Activated CD8-positive, alpha-beta memory T cell treated with anti-CD3 and anti-CD28 coated beads for 4 hours (primary cell): ENCODE results near the gene LIPC.

ENCODE experiments used
- DNase-seq, 2 donors: peaks; one replicate each; pipeline ENCODE4 v3.0.0-alpha.2; 2020; ENCODE audit warnings: low read depth in 2 of 2

The LIPC gene

GRCh38 chr15:58436552-58436951 is 4.8 kb downstream of the LIPC start:
- no peak for DNase-seq

- DNase-seq, result no peak
These were observed 5.8 kb downstream of the LIPC start for GRCh38 chr15:58437531-58438105.

- no peak for DNase-seq
These were observed 6.3 kb downstream of the LIPC start for GRCh38 chr15:58438111-58438510.

- DNase-seq, result no peak
These were observed 7.2 kb downstream of the LIPC start for GRCh38 chr15:58438956-58439355.

- DNase-seq, result no peak
These were observed 8.5 kb downstream of the LIPC start for GRCh38 chr15:58440158-58440910.

GRCh38 chr15:58440922-58441321 is 9.1 kb downstream of the LIPC start:
- no peak for DNase-seq

- DNase-seq, result no peak
These were observed 9.7 kb downstream of the LIPC start for GRCh38 chr15:58441376-58442070.

- no peak for DNase-seq
These were observed 10.3 kb downstream of the LIPC start for GRCh38 chr15:58442122-58442521.

- no peak for DNase-seq
These were observed 11.5 kb downstream of the LIPC start for GRCh38 chr15:58443308-58443707.

GRCh38 chr15:58444056-58444455 is 12.3 kb downstream of the LIPC start:
- no peak for DNase-seq

GRCh38 chr15:58444658-58445332 is 13.0 kb downstream of the LIPC start:
- no peak for DNase-seq

GRCh38 chr15:58445865-58446264 is 14.1 kb downstream of the LIPC start:
- no peak for DNase-seq

GRCh38 chr15:58446521-58446920 is 14.7 kb downstream of the LIPC start:
- DNase-seq, result no peak

GRCh38 chr15:58447271-58448010 is 15.7 kb downstream of the LIPC start:
- DNase-seq, result no peak

GRCh38 chr15:58448331-58448730 is 16.5 kb downstream of the LIPC start:
- no peak for DNase-seq

- DNase-seq, result no peak
These were observed 17.1 kb downstream of the LIPC start for GRCh38 chr15:58448906-58449305.

GRCh38 chr15:58451826-58452225 is 20.0 kb downstream of the LIPC start:
- DNase-seq, result no peak

GRCh38 chr15:58452775-58453174 is 21.0 kb downstream of the LIPC start:
- no peak for DNase-seq

- peak in 1 of 2 donors; percentile 23 for DNase-seq
These were observed 22.4 kb downstream of the LIPC start for GRCh38 chr15:58453931-58454793.

- DNase-seq, result no peak
These were observed 23.2 kb downstream of the LIPC start for GRCh38 chr15:58454950-58455401.
